Heart right ventricle (tissue), 16 donors: ENCODE data around the gene CHID1. TPM values are rescaled to one million over a fixed set of nuclear protein-coding genes. Genes with fewer than 3 reads are reported as not detected.

Experiments
- ATAC-seq, 8 donors: fragments of 200-7000 bp; cut with Tn5 transposase; one replicate each; pipeline ENCODE4 v1.9.1; 2020; ENCODE audit warnings: mild to moderate bottlenecking in 8 of 8, moderate library complexity in 8 of 8, moderate number of reproducible peaks in 1 of 8
- DNase-seq, 2 donors: peaks; one replicate each; pipeline ENCODE4 v3.0.0-alpha.2; 2020
- H3K27ac ChIP-seq, 10 donors: fragments of 200-600 bp; sonication (generic) in 2 of 10; one replicate each; pipeline versions ENCODE4 v1.5.0 to v1.8.0; 2020 to 2022; ENCODE audit warnings: mild to moderate bottlenecking in 3 of 10
- H3K27me3 ChIP-seq, 7 donors: fragments of 200-600 bp; one replicate each; pipeline ENCODE4 v1.8.0; 2021 to 2022; ENCODE audit warnings: mild to moderate bottlenecking in 2 of 7
- H3K36me3 ChIP-seq, 9 donors: fragments of 200-600 bp; sonication (generic) in 1 of 9; one replicate each; pipeline versions ENCODE4 v1.5.0 to v1.8.0; 2020 to 2022; ENCODE audit warnings: mild to moderate bottlenecking in 2 of 9
- H3K4me1 ChIP-seq, 9 donors: fragments of 200-600 bp; sonication (generic) in 1 of 9; one replicate each; pipeline versions ENCODE4 v1.5.0 to v1.8.0; 2020 to 2022; ENCODE audit warnings: mild to moderate bottlenecking in 4 of 9
- H3K4me3 ChIP-seq, 10 donors: fragments of 200-600 bp; sonication (generic) in 2 of 10; one replicate each; pipeline versions ENCODE4 v1.5.0 to v1.8.0; 2020 to 2022; ENCODE audit warnings: mild to moderate bottlenecking in 7 of 10, moderate library complexity in 2 of 10
- H3K9me3 ChIP-seq, 11 donors: fragments of 200-600 bp in 10 of 11; sonication (generic) in 2 of 11; one replicate each; pipeline versions ENCODE4 v1.5.0 to v1.8.0; 2013 to 2022; ENCODE audit warnings: mild to moderate bottlenecking in 2 of 11, control low read depth in 1 of 11, moderate library complexity in 1 of 11
- WGBS, 2 donors: extraction: QIAGEN DNeasy Blood & Tissue Kit; methylation state at CpG; one replicate each; pipeline ENCODE4 v1.1.7; 2013; ENCODE audit warnings: inconsistent platforms in 1 of 2; 5-methylcytosine and 5-hydroxymethylcytosine counted together
- intact Hi-C, 10 donors: fragments of 100-400 bp; cut with DNase I; formaldehyde crosslinking; loops; one replicate each; pipeline versions ENCODE4 v1.11.1 to v1.14.2; 2022
- polyA plus RNA-seq, 2 donors: library from polyadenylated mRNA; stranded (reverse); fragments of 200-250 nt; gene quantifications; one replicate each; pipeline ENCODE4 v1.2.3, GENCODE V29; 2013
- total RNA-seq, 10 donors: library from RNA; stranded (reverse); fragmentation: NEBNext Ultra II Directional in 3 of 10; extraction: Animal tissue kit (Norgen Biotek cat#: 25700) in 3 of 10; gene quantifications; one replicate each; pipeline versions ENCODE4 v1.2.1 to v1.2.4, GENCODE V29; 2021 to 2023
- TF ChIP-seq, protein P1 (sequence below), 9 donors: fragments of 200-600 bp; sonication (generic) in 2 of 9; IDR thresholded peaks; one replicate each; pipeline versions ENCODE4 v1.5.0 to v1.8.0; 2021 to 2022; ENCODE audit warnings: antibody characterized with exemption in 9 of 9, mild to moderate bottlenecking in 5 of 9, moderate library complexity in 1 of 9
- donor health status: Arrhythmogenic right ventricular cardiomyopathy.
- donor health status: ischemic (EF 13 %, LVEDD 7.1; RV severe dilation, severe dysfunction).
- donor health status: healthy with polysubstance abuse.
- donor health status: DM: no; HTN: yes; CAD: no.
- donor health status: DM: no; HTN: no; CAD: no.
- donor health status: ischemic (EF 25% LVEDD 6.9; RV normal size, moderate dysfunction).
- donor health status: ischemic (EF 25% LVEDD 5.7; RV mildly dilated, moderate dysfunction).
- donor health status: healthy.
- donor health status: DM: yes; HTN: yes; CAD: no.
- donor health status: Ischemic cardiomyopathy.
- donor health status: ischemic (EF 35%, LVEDD 5.7; RV mildly dilated, moderate dysfunction).
- donor health status: nonischemic (EF 11% LVEDD 7.7; RV severe dilation, severe dysfunction).
- donor health status: DM: yes; HTN: yes; CAD: no.
- donor health status: PGD.
- donor health status: ischemic (EF 29% LVEDD 5.4; RV normal size, mild dysfunction).
- donor health status: nonischemic (EF 23%, LVEDD 6.1; RV moderate dilation, normal function).

Gene CHID1
- total and polyA plus RNA-seq, 12 donors = 40.1 to 75.2 (median 57.5) TPM

DNA sequence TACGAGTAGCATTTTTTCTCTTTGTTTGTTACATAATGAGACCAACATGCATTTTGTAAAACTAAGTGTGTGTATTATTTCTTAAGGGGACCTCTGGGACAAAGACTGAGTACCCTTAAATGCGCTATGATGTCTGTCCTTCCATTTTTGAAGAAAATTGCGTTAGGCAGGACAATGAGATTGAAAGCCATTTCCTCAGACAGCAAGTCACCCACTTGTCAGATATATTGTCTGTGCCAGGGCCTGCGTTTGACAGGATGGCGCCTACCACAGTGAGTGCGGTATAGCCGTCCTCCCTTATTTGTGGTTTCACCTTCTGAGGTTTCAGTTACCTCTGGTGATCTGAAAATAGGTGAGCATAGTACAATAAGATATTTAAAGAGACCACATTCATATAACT, 17.3 kb upstream of the CHID1 start:
- no peak for ATAC-seq
- Histone ChIP-seq H3K4me1 (peaks cover 4 to 76% (median 53%) of the 10 kb centered on the region in 9 donors), H3K4me3 (peak overlapping the region in 6 of 10 donors; percentile 5 to 81 (median 44)), H3K27me3 (no peaks in the 10 kb centered on the region), H3K9me3 (no peaks in the 10 kb centered on the region), H3K27ac (peak overlapping the region in 3 of 10 donors; percentile 1 to 94 (median 19)), H3K36me3 (peaks cover 0 to 28% (median 0%) of the 10 kb centered on the region in 9 donors)
- TF ChIP-seq, protein P1, sequence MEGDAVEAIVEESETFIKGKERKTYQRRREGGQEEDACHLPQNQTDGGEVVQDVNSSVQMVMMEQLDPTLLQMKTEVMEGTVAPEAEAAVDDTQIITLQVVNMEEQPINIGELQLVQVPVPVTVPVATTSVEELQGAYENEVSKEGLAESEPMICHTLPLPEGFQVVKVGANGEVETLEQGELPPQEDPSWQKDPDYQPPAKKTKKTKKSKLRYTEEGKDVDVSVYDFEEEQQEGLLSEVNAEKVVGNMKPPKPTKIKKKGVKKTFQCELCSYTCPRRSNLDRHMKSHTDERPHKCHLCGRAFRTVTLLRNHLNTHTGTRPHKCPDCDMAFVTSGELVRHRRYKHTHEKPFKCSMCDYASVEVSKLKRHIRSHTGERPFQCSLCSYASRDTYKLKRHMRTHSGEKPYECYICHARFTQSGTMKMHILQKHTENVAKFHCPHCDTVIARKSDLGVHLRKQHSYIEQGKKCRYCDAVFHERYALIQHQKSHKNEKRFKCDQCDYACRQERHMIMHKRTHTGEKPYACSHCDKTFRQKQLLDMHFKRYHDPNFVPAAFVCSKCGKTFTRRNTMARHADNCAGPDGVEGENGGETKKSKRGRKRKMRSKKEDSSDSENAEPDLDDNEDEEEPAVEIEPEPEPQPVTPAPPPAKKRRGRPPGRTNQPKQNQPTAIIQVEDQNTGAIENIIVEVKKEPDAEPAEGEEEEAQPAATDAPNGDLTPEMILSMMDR (IDR thresholded peaks at IDR 0.05) = no peak
- intact Hi-C loops = loop anchor here in 4 of 10 donors (5.0 to 10.0 kb wide), 4 partner anchors 49 to 127 kb away; no protein-coding TSS in a partner anchor
- 68 to 72% methylated on average over 7 of the region's 7 CpGs for WGBS, 2 donors
- DNase-seq = no peak

DNA sequence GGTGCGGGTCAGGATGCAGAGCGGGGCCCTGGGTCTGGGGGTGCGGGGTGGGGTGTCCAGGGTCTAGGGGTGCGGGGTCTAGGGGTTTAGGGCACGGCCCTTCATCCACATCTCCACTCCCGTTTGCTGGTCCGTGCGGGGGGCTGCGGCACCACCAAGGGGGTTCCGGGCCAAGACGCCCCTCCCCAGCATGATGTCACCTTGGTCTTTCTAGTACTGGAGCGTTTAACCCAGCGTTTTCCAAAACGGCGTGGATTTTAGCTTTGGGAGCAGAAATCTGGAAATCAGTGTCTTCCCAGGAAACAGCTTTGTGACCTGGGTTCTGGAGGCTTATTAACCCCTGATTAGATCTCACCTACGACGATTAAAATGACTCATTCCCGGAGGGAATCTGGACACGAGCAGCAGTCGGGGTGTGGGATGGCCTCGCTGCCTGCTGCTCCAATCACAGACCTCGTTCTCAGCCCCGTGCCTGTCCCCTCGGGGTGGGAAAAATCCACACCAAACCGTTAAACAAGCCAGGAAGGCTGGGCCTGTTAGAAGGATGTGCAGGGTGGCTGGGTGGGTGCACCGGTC, 15.8 kb upstream of the CHID1 start:
- intact Hi-C loops = loop anchor here in 4 of 10 donors (5.0 to 10.0 kb wide), 4 partner anchors 51 to 128 kb away; no protein-coding TSS in a partner anchor
- WGBS, 2 donors = 1 to 2% methylated on average over 26 of the region's 26 CpGs
- Histone ChIP-seq H3K9me3 (no peaks in the 10 kb centered on the region), H3K4me3 (peak overlapping the region; percentile 55 to 94 (median 79)), H3K4me1 (peaks cover 4 to 62% (median 38%) of the 10 kb centered on the region in 9 donors), H3K27ac (peak overlapping the region; percentile 76 to 94 (median 92)), H3K27me3 (no peaks in the 10 kb centered on the region), H3K36me3 (peaks cover 0 to 28% (median 0%) of the 10 kb centered on the region in 9 donors)
- ATAC-seq = peak; percentile 7 to 62 (median 32)
- DNase-seq = peak in 1 of 2 donors; percentile 53
- TF ChIP-seq, protein P1 (IDR thresholded peaks at IDR 0.05) = no peak

DNA sequence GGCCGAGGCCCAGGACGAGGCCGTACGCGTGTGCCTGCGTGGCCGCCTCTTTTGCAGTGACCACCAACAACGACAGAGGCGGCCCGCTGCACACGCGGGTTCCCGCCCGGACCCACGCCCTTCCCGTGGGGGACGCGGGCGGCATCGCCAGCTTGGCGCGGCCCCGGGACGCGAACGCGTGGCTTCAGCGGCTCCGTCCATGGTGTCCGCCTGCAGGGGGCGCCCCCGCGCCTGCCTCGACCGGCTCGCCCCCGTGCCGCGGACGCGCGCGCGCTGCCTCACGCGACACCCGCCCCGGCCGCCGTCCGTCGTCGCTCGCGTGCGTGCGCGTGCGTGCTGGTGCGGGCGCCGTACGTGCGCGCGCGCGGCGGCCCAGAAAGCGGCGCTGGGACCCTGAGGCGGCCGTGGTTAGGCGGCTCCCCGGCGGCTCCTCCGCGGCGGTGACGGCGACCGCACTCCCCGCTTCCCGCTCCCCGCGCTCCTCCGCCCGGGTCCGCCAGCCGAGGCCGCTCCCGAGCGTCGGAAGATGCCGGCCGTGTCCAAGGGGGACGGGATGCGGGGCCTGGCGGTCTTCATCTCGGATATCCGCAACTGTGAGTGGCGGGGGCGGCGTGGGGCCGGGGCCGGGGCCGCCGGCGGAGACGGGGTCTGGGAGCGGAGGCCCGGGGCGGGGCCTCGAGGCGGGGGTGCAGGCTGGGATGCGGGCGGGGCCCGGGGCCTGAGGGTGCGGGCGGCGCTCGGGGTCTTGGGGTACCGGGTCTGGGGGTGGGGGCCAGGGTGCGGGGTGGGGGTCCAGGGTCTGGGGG, 15.1 kb upstream of the CHID1 start, which contains the start of gene AP2A2:
AP2A2 (plus strand) TSS at position 375 of the 806 bp plus-strand sequence; CDS start at position 527, 152 bp downstream.
- intact Hi-C loops = loop anchor here in 4 of 10 donors (5.0 to 10.0 kb wide), 4 partner anchors 52 to 129 kb away; no protein-coding TSS in a partner anchor
- Histone ChIP-seq H3K27ac (peak within 1 kb of the TSS; percentile 76 to 94 (median 92)), H3K36me3 (peaks cover 0 to 28% (median 0%) of the 10 kb centered on the region in 9 donors), H3K9me3 (no peaks in the 10 kb centered on the region), H3K27me3 (no peaks in the 10 kb centered on the region), H3K4me1 (peaks cover 4 to 55% (median 31%) of the 10 kb centered on the region in 9 donors), H3K4me3 (peak within 1 kb of the TSS; percentile 55 to 94 (median 79))
- TF ChIP-seq, protein P1 (IDR thresholded peaks at IDR 0.05) = peak; percentile 63 to 93 (median 76)
- 3 to 5% methylated on average over 73 to 124 of the region's 124 CpGs for WGBS, 2 donors
- ATAC-seq (peak; percentile 80 to 95 (median 86)), DNase-seq (peak; percentile 86 to 94)

DNA sequence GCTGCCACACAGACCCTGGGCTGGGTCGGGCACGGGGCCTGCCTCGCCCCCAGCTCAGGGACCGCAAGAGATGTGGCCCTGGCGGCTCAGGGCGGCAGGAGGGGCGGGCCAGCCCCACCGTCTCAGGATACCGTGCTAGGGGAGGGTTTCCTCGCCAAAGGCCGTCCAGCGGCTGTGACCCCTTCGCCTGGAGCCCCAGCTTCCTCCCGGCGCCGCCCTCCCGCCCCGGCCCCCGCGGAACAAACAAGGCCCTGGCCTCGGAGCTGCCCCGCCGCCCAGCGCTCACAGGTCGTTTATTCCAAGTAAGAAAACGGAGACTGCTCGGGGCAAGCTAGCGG, 14.5 kb upstream of the CHID1 start:
- peak; percentile 2 to 56 (median 13) for ATAC-seq
- H3K27me3 ChIP-seq = no peaks in the 10 kb centered on the region
- peaks cover 4 to 49% (median 27%) of the 10 kb centered on the region in 9 donors for H3K4me1 ChIP-seq
- H3K36me3 ChIP-seq = peaks cover 0 to 28% (median 0%) of the 10 kb centered on the region in 9 donors
- WGBS, 2 donors = 43 to 59% methylated on average over 18 to 28 of the region's 28 CpGs
- intact Hi-C loops = loop anchor here in 4 of 10 donors (5.0 to 10.0 kb wide), 4 partner anchors 52 to 130 kb away; no protein-coding TSS in a partner anchor
- peak overlapping the region; percentile 73 to 94 (median 90) for H3K27ac ChIP-seq
- no peaks in the 10 kb centered on the region for H3K9me3 ChIP-seq
- peak; percentile 36 to 43 for DNase-seq
- peak overlapping the region in 9 of 10 donors; percentile 66 to 94 (median 80) for H3K4me3 ChIP-seq
- TF ChIP-seq, protein P1 (IDR thresholded peaks at IDR 0.05) = no peak
